Upper lobe of right lung (tissue), 1 donor: ENCODE data around the gene DGKE. TPM values are rescaled to one million over a fixed set of nuclear protein-coding genes. Genes with fewer than 3 reads are reported as not detected.

Experiments
- ATAC-seq: fragments of 200-7000 bp; cut with Tn5 transposase; one replicate; pipeline ENCODE4 v1.9.1; 2020; ENCODE audit warnings: mild to moderate bottlenecking, moderate library complexity
- DNase-seq: peaks from one replicate; pipeline ENCODE4 v3.0.0-alpha.2; 2020
- H3K27ac ChIP-seq: fragments of 200-600 bp; one replicate; pipeline ENCODE4 v1.8.0; 2022
- H3K27me3 ChIP-seq: fragments of 200-600 bp; one replicate; pipeline ENCODE4 v1.8.0; 2022; ENCODE audit warnings: mild to moderate bottlenecking
- H3K36me3 ChIP-seq: fragments of 200-600 bp; one replicate; pipeline ENCODE4 v1.8.0; 2022
- H3K4me1 ChIP-seq: fragments of 200-600 bp; one replicate; pipeline ENCODE4 v1.8.0; 2022
- H3K4me3 ChIP-seq: fragments of 200-600 bp; one replicate; pipeline ENCODE4 v1.8.0; 2022; ENCODE audit warnings: mild to moderate bottlenecking
- H3K9me3 ChIP-seq: fragments of 200-600 bp; one replicate; pipeline ENCODE4 v1.8.0; 2022
- intact Hi-C: fragments of 100-400 bp; cut with DNase I; formaldehyde crosslinking; loops from one replicate; pipeline ENCODE4 v1.11.0; 2022
- total RNA-seq: library from RNA; stranded (reverse); fragmentation: NEBNext Ultra II Directional; extraction: Animal tissue kit (Norgen Biotek cat#: 25700); gene quantifications from one replicate; pipeline ENCODE4 v1.2.1, GENCODE V29; 2021
- TF ChIP-seq, protein P1 (sequence below): fragments of 200-600 bp; IDR thresholded peaks from one replicate; pipeline ENCODE4 v1.8.0; 2022; ENCODE audit warnings: antibody characterized with exemption
- donor health status: DM: no; HTN: yes; CAD: no; lungs with severe emphysema.

The DGKE gene
- total RNA-seq, 1 donor from 2014 or later = 10.4 TPM

DNA sequence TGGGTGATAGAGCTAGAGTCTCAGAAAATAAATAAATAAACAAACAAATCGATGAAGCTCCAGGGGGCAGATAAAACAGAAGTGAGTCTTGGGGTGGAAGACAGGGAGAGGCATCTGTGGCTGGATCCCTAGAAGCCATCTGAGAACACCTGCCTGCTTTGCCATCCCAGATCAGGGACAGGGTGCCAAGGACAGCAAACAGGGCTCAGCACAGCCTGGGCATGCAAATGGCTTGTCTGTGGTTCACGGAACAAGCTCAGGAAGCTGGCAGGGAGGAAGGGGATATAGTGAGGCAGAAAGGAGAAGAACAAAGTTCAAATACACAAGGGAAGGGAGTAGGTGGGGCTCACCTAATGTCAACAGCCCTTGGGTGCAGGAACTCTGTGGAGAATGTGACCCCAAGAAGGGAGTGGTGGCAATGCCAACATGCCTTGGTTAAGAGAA is 52.4 kb downstream of the DGKE start:
- intact Hi-C loops = no loop called here
- TF ChIP-seq, protein P1, sequence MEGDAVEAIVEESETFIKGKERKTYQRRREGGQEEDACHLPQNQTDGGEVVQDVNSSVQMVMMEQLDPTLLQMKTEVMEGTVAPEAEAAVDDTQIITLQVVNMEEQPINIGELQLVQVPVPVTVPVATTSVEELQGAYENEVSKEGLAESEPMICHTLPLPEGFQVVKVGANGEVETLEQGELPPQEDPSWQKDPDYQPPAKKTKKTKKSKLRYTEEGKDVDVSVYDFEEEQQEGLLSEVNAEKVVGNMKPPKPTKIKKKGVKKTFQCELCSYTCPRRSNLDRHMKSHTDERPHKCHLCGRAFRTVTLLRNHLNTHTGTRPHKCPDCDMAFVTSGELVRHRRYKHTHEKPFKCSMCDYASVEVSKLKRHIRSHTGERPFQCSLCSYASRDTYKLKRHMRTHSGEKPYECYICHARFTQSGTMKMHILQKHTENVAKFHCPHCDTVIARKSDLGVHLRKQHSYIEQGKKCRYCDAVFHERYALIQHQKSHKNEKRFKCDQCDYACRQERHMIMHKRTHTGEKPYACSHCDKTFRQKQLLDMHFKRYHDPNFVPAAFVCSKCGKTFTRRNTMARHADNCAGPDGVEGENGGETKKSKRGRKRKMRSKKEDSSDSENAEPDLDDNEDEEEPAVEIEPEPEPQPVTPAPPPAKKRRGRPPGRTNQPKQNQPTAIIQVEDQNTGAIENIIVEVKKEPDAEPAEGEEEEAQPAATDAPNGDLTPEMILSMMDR = no peak

DNA sequence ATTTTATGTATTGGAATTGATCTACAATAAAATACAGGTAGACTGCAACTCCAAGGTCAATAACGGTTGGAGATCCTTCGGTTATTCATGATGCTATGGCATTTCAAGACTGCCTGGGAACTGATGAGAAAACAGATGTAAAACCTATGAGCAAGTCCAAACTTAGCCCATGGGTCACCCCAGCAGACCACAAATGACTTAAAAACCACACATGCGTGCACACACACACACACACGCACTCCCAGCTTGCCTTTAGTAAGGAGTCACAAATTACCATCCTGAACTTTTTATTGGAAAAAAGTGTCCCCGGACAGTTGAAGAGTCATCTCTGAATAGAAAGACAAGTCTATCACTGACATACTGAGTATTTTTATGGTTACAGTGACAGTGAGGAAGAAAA is 53.2 kb downstream of the DGKE start:
- no peak for DNase-seq
- H3K9me3 ChIP-seq = no peaks in the 10 kb centered on the region
- H3K4me3 ChIP-seq = no peak overlapping the region
- H3K27ac ChIP-seq = no peak overlapping the region
- intact Hi-C loops = no loop called here
- peaks cover 40% of the 10 kb centered on the region for H3K36me3 ChIP-seq
- TF ChIP-seq, protein P1 = no peak
- no peaks in the 10 kb centered on the region for H3K4me1 ChIP-seq
- ATAC-seq = no peak
- no peaks in the 10 kb centered on the region for H3K27me3 ChIP-seq

More for the DNA sequence above, 52.4 kb downstream of the DGKE start:
- ATAC-seq (no peak), DNase-seq (no peak)
- Histone ChIP-seq H3K27ac (no peak overlapping the region), H3K36me3 (peaks cover 32% of the 10 kb centered on the region), H3K27me3 (no peaks in the 10 kb centered on the region), H3K4me1 (no peaks in the 10 kb centered on the region), H3K9me3 (no peaks in the 10 kb centered on the region), H3K4me3 (no peak overlapping the region)

DNA sequence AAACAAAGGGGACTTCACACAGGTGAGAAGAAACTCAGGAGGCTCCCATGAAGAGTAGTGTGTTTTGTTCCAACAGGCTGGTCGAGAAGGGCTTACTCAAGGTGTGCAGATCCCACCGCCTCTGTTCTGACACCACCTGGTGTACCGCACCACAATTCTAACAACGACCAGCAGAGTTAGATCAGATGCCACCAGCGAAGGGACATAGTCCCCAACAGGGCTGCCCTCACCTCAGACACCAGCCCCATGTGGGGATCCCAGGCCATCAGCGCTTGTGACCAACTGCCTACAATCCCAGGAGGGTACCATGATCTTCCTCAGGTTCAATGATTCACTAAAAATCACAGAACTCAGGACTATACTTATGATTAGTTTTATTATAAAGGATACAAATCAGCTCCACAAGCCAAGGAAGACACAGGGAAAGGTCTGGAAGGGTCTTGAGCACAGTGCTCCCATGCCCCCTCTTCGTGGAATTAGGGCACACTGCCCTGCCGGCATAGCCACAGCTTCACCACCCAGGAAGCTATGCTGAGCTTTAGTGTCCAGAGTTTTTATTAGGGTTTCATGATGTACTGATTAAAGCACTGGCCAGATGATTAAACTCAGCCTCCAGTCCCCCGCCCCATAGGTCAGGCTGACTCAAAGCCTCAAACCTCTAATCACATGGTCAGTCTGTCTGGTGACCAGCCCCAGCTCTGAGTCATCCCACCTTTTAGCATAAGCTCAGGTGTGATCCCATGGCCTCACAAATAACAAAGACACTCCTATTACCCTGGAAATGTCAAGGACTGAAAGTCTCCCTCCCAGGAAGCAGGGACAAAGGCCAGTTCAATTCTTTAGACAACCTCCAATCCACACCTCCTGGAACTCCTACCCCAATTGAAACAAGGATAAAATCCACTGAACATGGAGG is 53.9 kb downstream of the DGKE start:
- peaks cover 47% of the 10 kb centered on the region for H3K36me3 ChIP-seq
- ATAC-seq = peak; percentile 4
- intact Hi-C loops = no loop called here

DNA sequence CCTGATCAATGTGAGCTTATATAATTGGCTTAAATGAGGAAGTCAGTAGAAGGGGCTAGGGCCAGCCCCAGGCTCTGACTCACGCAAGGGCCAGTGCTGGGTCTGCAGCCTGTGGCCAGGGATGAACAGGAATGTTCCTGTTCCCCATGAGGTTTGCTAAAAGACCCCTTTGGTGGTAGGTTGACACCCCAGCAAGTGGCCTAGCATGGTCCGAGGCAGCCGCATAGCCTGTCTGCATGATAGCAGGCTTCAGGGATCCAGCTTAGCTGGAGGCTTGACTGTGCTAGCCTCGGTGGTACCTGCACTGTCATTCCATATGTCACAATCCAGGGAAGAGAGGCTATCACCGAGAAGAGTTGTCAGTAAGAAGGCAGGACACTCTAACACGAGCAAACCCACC is 56.4 kb downstream of the DGKE start:
- ATAC-seq (no peak), DNase-seq (no peak)
- Histone ChIP-seq H3K27ac (no peak overlapping the region), H3K4me3 (no peak overlapping the region), H3K36me3 (peaks cover 73% of the 10 kb centered on the region), H3K27me3 (no peaks in the 10 kb centered on the region), H3K9me3 (no peaks in the 10 kb centered on the region), H3K4me1 (no peaks in the 10 kb centered on the region)
- intact Hi-C loops = no loop called here
- TF ChIP-seq, protein P1 = no peak

More for the DNA sequence above, 53.9 kb downstream of the DGKE start:
- H3K27me3 ChIP-seq = no peaks in the 10 kb centered on the region
- TF ChIP-seq, protein P1 = no peak
- no peak for DNase-seq
- H3K9me3 ChIP-seq = no peaks in the 10 kb centered on the region
- no peaks in the 10 kb centered on the region for H3K4me1 ChIP-seq
- H3K4me3 ChIP-seq = no peak overlapping the region
- H3K27ac ChIP-seq = no peak overlapping the region

DNA sequence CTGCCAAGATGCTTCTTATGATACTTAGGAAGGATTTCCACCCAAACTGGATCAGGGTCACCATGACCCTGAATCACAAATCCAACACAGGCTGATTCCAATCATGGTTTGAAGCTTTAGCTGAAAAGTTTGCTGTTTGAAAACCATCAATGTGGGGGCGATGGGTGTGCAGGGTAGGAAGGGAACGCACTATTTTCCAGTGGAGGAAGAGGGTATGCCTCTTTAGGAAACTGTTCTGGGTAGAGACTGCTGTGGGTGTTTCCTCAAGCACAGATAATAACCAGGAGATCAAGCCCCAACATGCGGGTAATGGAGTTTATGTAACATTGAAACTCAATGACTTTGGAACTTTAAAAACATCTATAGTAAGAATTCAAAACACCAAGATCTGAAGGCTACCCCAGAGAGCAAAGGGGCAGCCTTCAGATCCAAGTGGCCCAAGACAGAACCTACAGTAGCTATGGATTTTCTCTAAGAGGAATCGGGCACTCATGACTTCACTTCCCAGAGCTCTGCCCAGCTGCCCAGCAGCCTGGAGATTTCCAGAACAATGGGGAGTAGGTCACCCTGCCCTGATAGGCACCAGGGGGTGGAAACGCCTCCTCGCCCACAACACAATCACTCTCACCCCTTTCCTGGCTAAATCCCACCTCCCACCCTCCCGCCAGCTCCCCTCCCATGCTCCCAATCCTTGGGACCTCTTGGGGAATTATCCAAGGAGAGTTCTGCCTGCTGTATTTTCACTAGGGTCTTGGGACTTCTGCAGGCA is 57.1 kb downstream of the DGKE start:
- Histone ChIP-seq H3K9me3 (no peaks in the 10 kb centered on the region), H3K27ac (no peak overlapping the region), H3K4me3 (no peak overlapping the region), H3K36me3 (peaks cover 80% of the 10 kb centered on the region), H3K4me1 (no peaks in the 10 kb centered on the region), H3K27me3 (no peaks in the 10 kb centered on the region)
- DNase-seq (no peak), ATAC-seq (no peak)
- TF ChIP-seq, protein P1 = no peak
- intact Hi-C loops = no loop called here
